ENCODE data around the gene KRTAP10-12.

DNA sequence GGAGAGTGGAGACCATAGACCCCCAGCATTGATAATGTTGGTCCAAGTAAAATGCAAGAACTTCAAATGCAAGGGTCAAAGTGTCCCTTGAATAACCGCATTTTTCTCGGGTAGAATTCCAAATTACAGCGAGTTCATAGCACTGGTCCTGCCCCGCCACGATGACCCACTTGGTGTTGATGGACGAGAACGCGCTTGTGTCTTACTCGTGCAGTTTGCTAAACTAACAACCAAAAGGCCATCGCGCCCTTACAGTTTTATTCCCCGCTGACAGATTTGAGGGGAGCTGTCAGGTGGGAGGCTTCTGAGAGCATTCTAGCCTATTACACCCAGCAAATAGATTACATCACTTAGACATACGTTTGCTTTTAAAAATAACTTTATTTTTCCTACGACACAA, 31.7 kb downstream of the KRTAP10-12 start:
- TF ChIP-seq, protein P1, sequence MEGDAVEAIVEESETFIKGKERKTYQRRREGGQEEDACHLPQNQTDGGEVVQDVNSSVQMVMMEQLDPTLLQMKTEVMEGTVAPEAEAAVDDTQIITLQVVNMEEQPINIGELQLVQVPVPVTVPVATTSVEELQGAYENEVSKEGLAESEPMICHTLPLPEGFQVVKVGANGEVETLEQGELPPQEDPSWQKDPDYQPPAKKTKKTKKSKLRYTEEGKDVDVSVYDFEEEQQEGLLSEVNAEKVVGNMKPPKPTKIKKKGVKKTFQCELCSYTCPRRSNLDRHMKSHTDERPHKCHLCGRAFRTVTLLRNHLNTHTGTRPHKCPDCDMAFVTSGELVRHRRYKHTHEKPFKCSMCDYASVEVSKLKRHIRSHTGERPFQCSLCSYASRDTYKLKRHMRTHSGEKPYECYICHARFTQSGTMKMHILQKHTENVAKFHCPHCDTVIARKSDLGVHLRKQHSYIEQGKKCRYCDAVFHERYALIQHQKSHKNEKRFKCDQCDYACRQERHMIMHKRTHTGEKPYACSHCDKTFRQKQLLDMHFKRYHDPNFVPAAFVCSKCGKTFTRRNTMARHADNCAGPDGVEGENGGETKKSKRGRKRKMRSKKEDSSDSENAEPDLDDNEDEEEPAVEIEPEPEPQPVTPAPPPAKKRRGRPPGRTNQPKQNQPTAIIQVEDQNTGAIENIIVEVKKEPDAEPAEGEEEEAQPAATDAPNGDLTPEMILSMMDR (IDR thresholded peaks at IDR 0.05 in 2 of 3, conservative IDR thresholded peaks at IDR 0.05 in 1 of 3; ENCODE audit: borderline replicate concordance in 1 of 3, insufficient read depth in 1 of 3, low read depth in 2 of 3, low read length in 2 of 3), result no peak
- TF ChIP-seq JUND (IDR thresholded peaks at IDR 0.05), result no peak
- no peak for TF ChIP-seq POLR2A (IDR thresholded peaks at IDR 0.05; ENCODE audit: borderline replicate concordance, extremely low read depth, insufficient read depth, insufficient read length)
- TF ChIP-seq RAD21 (IDR thresholded peaks at IDR 0.05; ENCODE audit: low read depth), result no peak
- TF ChIP-seq EGR1 (IDR thresholded peaks at IDR 0.05; ENCODE audit: low read depth), result no peak
- no peak for TF ChIP-seq EZH2phosphoT487 (IDR thresholded peaks at IDR 0.05; ENCODE audit: borderline replicate concordance)
- no peak for TF ChIP-seq CEBPB (IDR thresholded peaks at IDR 0.05; ENCODE audit: low read depth)
- no peak for TF ChIP-seq SP1 (IDR thresholded peaks at IDR 0.05; ENCODE audit: low read depth)
- no peak for TF ChIP-seq EZH2 (IDR thresholded peaks at IDR 0.05)
- TF ChIP-seq SIN3A (IDR thresholded peaks at IDR 0.05; ENCODE audit: low read depth), result no peak
- TF ChIP-seq POLR2AphosphoS5 (IDR thresholded peaks at IDR 0.05; ENCODE audit: low read depth, low read length), result no peak
- TF ChIP-seq, protein P2, sequence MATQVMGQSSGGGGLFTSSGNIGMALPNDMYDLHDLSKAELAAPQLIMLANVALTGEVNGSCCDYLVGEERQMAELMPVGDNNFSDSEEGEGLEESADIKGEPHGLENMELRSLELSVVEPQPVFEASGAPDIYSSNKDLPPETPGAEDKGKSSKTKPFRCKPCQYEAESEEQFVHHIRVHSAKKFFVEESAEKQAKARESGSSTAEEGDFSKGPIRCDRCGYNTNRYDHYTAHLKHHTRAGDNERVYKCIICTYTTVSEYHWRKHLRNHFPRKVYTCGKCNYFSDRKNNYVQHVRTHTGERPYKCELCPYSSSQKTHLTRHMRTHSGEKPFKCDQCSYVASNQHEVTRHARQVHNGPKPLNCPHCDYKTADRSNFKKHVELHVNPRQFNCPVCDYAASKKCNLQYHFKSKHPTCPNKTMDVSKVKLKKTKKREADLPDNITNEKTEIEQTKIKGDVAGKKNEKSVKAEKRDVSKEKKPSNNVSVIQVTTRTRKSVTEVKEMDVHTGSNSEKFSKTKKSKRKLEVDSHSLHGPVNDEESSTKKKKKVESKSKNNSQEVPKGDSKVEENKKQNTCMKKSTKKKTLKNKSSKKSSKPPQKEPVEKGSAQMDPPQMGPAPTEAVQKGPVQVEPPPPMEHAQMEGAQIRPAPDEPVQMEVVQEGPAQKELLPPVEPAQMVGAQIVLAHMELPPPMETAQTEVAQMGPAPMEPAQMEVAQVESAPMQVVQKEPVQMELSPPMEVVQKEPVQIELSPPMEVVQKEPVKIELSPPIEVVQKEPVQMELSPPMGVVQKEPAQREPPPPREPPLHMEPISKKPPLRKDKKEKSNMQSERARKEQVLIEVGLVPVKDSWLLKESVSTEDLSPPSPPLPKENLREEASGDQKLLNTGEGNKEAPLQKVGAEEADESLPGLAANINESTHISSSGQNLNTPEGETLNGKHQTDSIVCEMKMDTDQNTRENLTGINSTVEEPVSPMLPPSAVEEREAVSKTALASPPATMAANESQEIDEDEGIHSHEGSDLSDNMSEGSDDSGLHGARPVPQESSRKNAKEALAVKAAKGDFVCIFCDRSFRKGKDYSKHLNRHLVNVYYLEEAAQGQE (IDR thresholded peaks at IDR 0.05; ENCODE audit: low read depth), result no peak
- TF ChIP-seq ZFX (IDR thresholded peaks at IDR 0.05), result no peak
- TF ChIP-seq, protein P3, sequence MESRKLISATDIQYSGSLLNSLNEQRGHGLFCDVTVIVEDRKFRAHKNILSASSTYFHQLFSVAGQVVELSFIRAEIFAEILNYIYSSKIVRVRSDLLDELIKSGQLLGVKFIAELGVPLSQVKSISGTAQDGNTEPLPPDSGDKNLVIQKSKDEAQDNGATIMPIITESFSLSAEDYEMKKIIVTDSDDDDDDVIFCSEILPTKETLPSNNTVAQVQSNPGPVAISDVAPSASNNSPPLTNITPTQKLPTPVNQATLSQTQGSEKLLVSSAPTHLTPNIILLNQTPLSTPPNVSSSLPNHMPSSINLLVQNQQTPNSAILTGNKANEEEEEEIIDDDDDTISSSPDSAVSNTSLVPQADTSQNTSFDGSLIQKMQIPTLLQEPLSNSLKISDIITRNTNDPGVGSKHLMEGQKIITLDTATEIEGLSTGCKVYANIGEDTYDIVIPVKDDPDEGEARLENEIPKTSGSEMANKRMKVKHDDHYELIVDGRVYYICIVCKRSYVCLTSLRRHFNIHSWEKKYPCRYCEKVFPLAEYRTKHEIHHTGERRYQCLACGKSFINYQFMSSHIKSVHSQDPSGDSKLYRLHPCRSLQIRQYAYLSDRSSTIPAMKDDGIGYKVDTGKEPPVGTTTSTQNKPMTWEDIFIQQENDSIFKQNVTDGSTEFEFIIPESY (IDR thresholded peaks at IDR 0.05; ENCODE audit: extremely low read depth, insufficient replicate concordance, low read length), result no peak
